ENCODE measurements around the gene ZXDC. TPM values are rescaled to one million over a fixed set of nuclear protein-coding genes. Genes with fewer than 3 reads are reported as not detected.

The ZXDC gene
- total RNA-seq, 1 donor from 2014 or later, result 18.8 TPM

DNA sequence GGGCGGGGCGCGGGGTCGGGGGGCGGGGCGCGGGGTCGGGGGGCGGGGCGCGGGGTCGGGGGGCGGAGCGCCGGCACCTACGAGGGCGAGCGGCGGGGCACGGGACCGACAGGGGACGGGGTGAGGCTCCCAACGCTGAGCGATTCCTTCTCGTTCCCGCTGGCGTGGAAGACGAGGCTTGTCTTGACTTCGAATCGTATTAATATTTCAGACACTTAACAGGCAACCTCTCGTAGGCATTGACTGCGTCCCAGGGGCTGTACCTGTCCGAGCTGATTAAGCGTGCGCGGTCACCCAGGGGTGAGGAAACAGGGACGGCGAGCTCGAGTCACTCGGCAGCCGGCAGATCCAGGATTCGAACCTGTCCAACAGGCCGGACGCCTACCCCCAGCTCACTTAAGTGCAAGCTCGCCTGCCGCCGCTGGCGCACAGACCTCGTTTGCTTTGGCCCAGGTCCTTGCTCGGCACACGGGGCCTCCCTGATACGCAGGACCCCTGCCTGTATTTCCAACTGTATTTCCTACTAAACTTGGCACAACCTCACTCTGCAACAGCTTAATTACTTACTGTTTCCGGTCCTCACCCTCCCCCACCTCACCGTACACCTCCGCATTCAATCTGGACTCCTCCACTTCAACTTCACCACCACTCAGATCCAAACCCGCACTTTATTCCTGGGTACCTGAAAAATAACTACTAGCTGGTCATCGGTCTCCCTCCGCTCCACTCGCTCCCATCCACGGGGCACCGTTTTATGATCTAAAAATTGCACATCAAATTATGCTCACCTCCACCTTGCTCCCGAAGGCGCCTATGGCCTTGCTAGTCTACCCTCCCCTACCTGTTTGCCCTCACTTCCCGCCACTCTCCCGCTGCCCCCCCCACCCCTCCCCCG is 722 bp upstream of the ZXDC start:
- no peaks in the 10 kb centered on the region for H3K9me3 ChIP-seq (ENCODE audit: control insufficient read depth in 3 of 3, low read length in 3 of 3)
- H3K27me3 ChIP-seq (ENCODE audit: control insufficient read depth in 3 of 3, insufficient read depth in 3 of 3, low read length in 3 of 3), result no peaks in the 10 kb centered on the region
- peaks cover 40 to 47% (median 44%) of the 10 kb centered on the region in 3 donors for H3K4me1 ChIP-seq (ENCODE audit: control insufficient read depth in 3 of 3, insufficient read depth in 3 of 3, low read length in 3 of 3)
- peak overlapping the region; percentile 95 to 97 (median 96) for H3K9ac ChIP-seq (ENCODE audit: low read depth in 1 of 3, low read length in 3 of 3)
- H3K36me3 ChIP-seq (ENCODE audit: control insufficient read depth in 3 of 3, insufficient read depth in 3 of 3, low read length in 3 of 3), result peaks cover 0 to 3% (median under 1%) of the 10 kb centered on the region in 3 donors
- peak overlapping the region; percentile 94 for H3K27ac ChIP-seq (ENCODE audit: low read depth, low read length)
- peak overlapping the region; percentile 90 to 94 (median 90) for H3K4me3 ChIP-seq (ENCODE audit: low read length in 3 of 3)

DNA sequence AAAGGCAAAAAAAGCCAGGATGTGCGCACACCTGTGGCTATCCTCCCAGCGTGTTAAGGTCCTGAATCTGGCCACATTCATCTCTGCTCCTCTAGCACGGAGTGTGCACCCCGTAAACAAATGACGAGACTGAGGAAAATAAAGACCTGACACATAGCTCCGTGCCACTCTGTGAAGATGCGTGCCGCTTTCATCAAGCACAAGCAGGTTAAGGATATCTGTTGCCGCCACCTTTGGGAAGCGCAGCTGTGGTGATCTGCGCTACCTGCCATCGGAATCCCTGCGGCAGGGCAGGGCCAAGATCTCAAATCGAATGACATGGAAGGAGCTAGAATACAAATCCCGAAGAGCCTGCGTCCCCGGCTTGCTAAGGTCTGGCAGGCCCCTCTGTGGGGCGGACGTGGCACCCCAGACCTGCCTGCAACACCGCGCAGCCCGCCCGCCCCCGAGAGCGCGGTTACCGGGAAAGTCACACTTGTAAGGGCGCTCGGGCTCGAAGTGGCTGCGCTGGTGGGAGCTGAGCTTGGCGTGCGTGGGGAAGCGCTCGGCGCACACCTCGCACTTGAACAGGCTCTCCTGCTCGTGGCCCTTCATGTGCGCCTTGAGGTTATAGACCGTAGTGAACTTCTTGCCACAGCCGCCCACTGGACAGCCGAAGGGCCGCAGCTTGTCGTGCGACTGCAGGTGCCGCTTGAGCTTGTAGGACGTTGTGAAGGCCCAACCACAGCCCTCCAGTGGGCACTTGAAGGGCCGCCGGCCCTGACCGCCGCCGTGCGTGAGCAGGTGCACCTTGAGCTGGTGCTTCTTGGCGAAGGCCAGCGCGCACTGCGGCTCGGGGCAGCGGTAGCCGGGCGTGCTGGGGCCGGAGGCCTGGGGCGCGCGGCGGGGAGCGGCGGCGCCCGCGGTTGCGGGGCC is 936 bp downstream of the ZXDC start:
- H3K36me3 ChIP-seq (ENCODE audit: control insufficient read depth in 3 of 3, insufficient read depth in 3 of 3, low read length in 3 of 3), result peaks cover 10 to 20% (median 17%) of the 10 kb centered on the region in 3 donors
- peak overlapping the region; percentile 91 to 99 (median 92) for H3K9ac ChIP-seq (ENCODE audit: low read depth in 1 of 3, low read length in 3 of 3)
- no peaks in the 10 kb centered on the region for H3K9me3 ChIP-seq (ENCODE audit: control insufficient read depth in 3 of 3, low read length in 3 of 3)
- peak overlapping the region; percentile 89 for H3K27ac ChIP-seq (ENCODE audit: low read depth, low read length)
- peak overlapping the region; percentile 86 to 92 (median 86) for H3K4me3 ChIP-seq (ENCODE audit: low read length in 3 of 3)
- H3K4me1 ChIP-seq (ENCODE audit: control insufficient read depth in 3 of 3, insufficient read depth in 3 of 3, low read length in 3 of 3), result peaks cover 45 to 56% (median 46%) of the 10 kb centered on the region in 3 donors
- no peaks in the 10 kb centered on the region for H3K27me3 ChIP-seq (ENCODE audit: control insufficient read depth in 3 of 3, insufficient read depth in 3 of 3, low read length in 3 of 3)

DNA sequence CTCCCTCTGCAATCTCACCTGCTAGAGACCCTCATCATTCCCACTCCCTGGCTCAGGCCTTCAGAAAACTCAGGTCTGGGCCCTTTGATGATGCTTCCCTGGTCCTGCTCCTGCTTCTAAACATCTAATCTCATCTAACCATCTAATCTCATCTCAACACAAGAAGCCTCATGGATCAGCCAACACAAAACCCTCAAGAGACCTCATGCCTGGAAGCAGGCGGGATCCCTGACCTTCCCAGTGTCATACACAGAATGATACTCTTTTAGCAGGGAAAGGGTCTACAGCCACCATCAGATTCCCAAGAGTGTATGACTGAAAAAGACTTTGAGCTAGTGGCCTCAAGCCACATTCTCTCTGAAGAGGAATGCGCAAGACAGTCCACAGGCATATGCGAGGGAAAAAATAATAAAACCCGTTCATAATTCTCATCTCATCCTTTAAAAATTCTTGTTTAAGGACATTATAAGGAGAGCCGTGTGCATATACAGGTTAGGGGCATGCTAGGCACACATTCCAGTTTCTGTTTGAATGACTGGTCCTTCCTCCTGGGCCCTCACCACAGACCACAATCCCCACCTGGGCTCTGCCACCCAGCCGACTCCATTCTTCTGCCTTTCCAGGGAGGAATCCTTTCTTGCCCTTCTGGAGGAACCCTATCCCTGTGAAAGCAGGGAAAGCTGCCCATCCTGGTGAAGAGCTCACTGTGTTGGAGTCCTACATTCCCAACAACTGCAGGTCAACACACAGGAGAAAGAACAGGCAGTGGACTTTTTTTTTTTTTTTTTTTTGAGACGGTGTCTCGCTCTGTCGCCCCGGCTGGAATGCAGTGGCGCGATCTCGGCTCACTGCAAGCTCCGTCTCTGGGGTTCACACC is 2.2 kb downstream of the ZXDC start:
- Histone ChIP-seq H3K4me1 (ENCODE audit: control insufficient read depth in 3 of 3, insufficient read depth in 3 of 3, low read length in 3 of 3) (peaks cover 52 to 68% (median 56%) of the 10 kb centered on the region in 3 donors), H3K27ac (ENCODE audit: low read depth, low read length) (peak overlapping the region; percentile 89)

DNA sequence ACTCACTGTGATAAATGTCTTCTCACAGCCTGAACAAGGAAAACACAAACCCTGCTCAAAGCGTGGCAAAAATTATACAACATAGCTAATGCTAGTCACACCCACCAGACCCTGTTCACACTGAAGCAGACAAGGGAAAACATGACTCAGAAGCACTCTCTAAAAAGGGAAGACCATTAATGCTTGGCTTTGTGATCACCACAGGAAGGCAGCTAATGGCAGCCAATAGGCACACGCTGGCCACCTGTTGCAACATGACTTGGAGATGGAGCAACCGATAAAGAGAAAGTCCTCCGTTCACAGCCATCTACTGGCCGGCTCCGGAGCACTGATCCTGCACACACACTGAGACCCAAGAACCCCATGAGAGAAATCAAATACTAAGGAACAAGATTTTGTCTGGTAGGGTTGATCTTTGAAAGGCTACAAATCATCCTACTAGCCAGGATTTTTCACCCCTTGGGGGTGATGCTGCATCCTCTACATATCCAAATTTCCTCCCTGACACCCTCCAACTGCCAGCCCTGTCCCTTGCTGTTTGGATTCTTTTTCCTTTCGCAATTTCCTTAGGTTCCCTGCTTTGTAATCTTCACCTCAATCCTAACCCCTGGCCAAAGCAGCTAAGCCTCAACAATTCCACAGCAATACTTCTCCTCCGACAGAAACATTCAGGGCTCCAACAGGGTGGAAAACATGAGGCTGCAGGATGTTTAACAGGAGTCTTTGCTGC is 3.2 kb downstream of the ZXDC start:
- Histone ChIP-seq H3K4me3 (ENCODE audit: low read length in 3 of 3) (peak overlapping the region; percentile 68 to 71 (median 69)), H3K27ac (ENCODE audit: low read depth, low read length) (peak overlapping the region; percentile 89)

More for the DNA sequence above, 2.2 kb downstream of the ZXDC start:
- peak overlapping the region; percentile 68 to 71 (median 69) for H3K4me3 ChIP-seq (ENCODE audit: low read length in 3 of 3)
- no peaks in the 10 kb centered on the region for H3K9me3 ChIP-seq (ENCODE audit: control insufficient read depth in 3 of 3, low read length in 3 of 3)
- peak overlapping the region; percentile 79 to 99 (median 92) for H3K9ac ChIP-seq (ENCODE audit: low read depth in 1 of 3, low read length in 3 of 3)
- no peaks in the 10 kb centered on the region for H3K27me3 ChIP-seq (ENCODE audit: control insufficient read depth in 3 of 3, insufficient read depth in 3 of 3, low read length in 3 of 3)
- H3K36me3 ChIP-seq (ENCODE audit: control insufficient read depth in 3 of 3, insufficient read depth in 3 of 3, low read length in 3 of 3), result peaks cover 23 to 32% (median 30%) of the 10 kb centered on the region in 3 donors

DNA sequence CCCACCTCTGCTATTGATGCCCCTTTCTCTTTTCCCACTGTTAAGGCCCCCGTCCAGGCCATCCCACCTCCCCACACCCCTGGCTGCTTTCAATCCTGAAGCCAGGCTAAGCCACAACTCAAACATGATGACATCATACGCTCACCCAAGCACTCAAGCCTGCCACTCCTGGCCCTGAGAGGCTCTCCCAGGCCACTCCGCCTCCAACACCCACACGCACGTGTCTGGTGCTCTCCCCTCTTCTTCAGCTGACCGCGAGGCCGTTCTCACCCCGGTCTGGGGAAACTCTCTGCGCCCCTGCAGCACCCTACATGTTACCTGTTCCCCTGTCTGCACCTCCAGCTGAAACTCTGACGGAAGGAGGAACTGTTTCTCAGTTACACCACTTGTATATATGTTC is 6.2 kb downstream of the ZXDC start:
- H3K27ac ChIP-seq (ENCODE audit: low read depth, low read length), result peak overlapping the region; percentile 89
- H3K36me3 ChIP-seq (ENCODE audit: control insufficient read depth in 3 of 3, insufficient read depth in 3 of 3, low read length in 3 of 3), result peaks cover 57 to 70% (median 64%) of the 10 kb centered on the region in 3 donors
- no peaks in the 10 kb centered on the region for H3K9me3 ChIP-seq (ENCODE audit: control insufficient read depth in 3 of 3, low read length in 3 of 3)
- H3K27me3 ChIP-seq (ENCODE audit: control insufficient read depth in 3 of 3, insufficient read depth in 3 of 3, low read length in 3 of 3), result no peaks in the 10 kb centered on the region
- H3K4me1 ChIP-seq (ENCODE audit: control insufficient read depth in 3 of 3, insufficient read depth in 3 of 3, low read length in 3 of 3), result peaks cover 79 to 95% (median 88%) of the 10 kb centered on the region in 3 donors
- H3K4me3 ChIP-seq (ENCODE audit: low read length in 3 of 3), result no peak overlapping the region
- peak overlapping the region in 1 of 3 donors; percentile 10 for H3K9ac ChIP-seq (ENCODE audit: low read depth in 1 of 3, low read length in 3 of 3)

More for the DNA sequence above, 3.2 kb downstream of the ZXDC start:
- Histone ChIP-seq H3K9me3 (ENCODE audit: control insufficient read depth in 3 of 3, low read length in 3 of 3) (no peaks in the 10 kb centered on the region), H3K27me3 (ENCODE audit: control insufficient read depth in 3 of 3, insufficient read depth in 3 of 3, low read length in 3 of 3) (no peaks in the 10 kb centered on the region), H3K4me1 (ENCODE audit: control insufficient read depth in 3 of 3, insufficient read depth in 3 of 3, low read length in 3 of 3) (peaks cover 62 to 79% (median 67%) of the 10 kb centered on the region in 3 donors), H3K36me3 (ENCODE audit: control insufficient read depth in 3 of 3, insufficient read depth in 3 of 3, low read length in 3 of 3) (peaks cover 33 to 42% (median 40%) of the 10 kb centered on the region in 3 donors), H3K9ac (ENCODE audit: low read depth in 1 of 3, low read length in 3 of 3) (peak overlapping the region; percentile 79 to 99 (median 92))

DNA sequence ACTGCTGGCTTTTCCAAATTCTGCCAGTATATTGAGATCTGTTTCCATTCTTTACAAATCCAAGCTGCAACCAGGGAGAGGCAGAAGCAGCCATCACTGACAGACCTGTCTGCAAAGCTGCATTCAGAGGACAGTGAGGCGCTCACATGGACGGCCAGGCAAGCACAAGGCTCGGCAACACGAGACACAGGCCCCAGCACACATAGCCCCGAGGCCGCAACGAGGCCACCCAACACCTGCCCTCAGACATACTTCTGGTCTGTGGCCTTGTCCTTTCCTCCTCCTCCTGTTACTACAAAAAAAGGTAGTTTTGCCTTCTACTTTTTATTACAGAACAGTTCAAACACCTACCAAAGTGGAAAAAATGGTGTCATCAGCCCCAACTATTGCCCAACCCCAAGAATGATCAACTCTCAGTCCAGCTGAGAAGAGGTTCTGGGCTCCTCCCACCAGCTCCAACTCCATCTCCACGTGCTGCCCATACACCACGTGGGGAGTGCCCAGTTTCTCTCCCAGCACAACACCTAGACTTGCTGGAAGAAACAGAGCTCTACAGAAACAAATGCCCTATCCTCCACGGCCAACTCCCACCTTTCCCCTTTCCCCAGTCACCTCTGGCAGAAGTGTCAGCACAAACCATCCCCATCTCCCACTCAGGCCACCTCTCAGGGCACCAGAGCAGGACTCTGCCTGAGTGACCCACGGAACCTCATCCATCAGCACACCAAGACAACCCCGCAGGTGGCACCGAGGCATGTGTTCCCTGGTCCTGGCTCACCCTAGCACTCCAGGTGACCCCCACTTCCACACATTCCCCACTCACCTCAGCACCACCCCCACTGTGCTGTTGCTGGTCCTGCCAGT is 7.4 kb downstream of the ZXDC start:
- Histone ChIP-seq H3K4me3 (ENCODE audit: low read length in 3 of 3) (peak overlapping the region in 1 of 3 donors; percentile 15), H3K36me3 (ENCODE audit: control insufficient read depth in 3 of 3, insufficient read depth in 3 of 3, low read length in 3 of 3) (peaks cover 64 to 80% (median 68%) of the 10 kb centered on the region in 3 donors), H3K27ac (ENCODE audit: low read depth, low read length) (peak overlapping the region; percentile 89), H3K9ac (ENCODE audit: low read depth in 1 of 3, low read length in 3 of 3) (no peak overlapping the region), H3K27me3 (ENCODE audit: control insufficient read depth in 3 of 3, insufficient read depth in 3 of 3, low read length in 3 of 3) (no peaks in the 10 kb centered on the region), H3K9me3 (ENCODE audit: control insufficient read depth in 3 of 3, low read length in 3 of 3) (no peaks in the 10 kb centered on the region), H3K4me1 (ENCODE audit: control insufficient read depth in 3 of 3, insufficient read depth in 3 of 3, low read length in 3 of 3) (peaks cover 78 to 94% (median 90%) of the 10 kb centered on the region in 3 donors)

DNA sequence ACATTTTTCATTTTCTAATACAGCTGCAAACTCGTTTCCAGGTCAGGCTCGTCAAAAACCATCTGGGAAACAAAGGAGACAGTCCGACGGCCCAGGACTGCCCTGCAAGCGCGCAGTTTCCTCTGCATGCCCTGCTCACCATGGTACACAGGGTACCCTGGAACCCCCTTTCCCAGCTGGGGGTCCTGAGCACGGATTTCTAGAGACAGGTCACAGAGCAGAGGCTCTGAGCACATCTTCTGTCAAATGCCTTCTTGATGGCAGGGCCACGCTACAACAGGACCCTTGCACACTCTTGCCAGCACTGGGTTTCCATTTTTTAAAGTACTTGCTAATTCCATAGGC is 8.1 kb downstream of the ZXDC start:
- Histone ChIP-seq H3K4me3 (ENCODE audit: low read length in 3 of 3) (no peak overlapping the region), H3K9me3 (ENCODE audit: control insufficient read depth in 3 of 3, low read length in 3 of 3) (no peaks in the 10 kb centered on the region), H3K9ac (ENCODE audit: low read depth in 1 of 3, low read length in 3 of 3) (peak overlapping the region in 2 of 3 donors; percentile 5 to 20), H3K36me3 (ENCODE audit: control insufficient read depth in 3 of 3, insufficient read depth in 3 of 3, low read length in 3 of 3) (peaks cover 64 to 81% (median 68%) of the 10 kb centered on the region in 3 donors), H3K27ac (ENCODE audit: low read depth, low read length) (peak overlapping the region; percentile 89), H3K27me3 (ENCODE audit: control insufficient read depth in 3 of 3, insufficient read depth in 3 of 3, low read length in 3 of 3) (no peaks in the 10 kb centered on the region), H3K4me1 (ENCODE audit: control insufficient read depth in 3 of 3, insufficient read depth in 3 of 3, low read length in 3 of 3) (peaks cover 75 to 94% (median 88%) of the 10 kb centered on the region in 3 donors)

DNA sequence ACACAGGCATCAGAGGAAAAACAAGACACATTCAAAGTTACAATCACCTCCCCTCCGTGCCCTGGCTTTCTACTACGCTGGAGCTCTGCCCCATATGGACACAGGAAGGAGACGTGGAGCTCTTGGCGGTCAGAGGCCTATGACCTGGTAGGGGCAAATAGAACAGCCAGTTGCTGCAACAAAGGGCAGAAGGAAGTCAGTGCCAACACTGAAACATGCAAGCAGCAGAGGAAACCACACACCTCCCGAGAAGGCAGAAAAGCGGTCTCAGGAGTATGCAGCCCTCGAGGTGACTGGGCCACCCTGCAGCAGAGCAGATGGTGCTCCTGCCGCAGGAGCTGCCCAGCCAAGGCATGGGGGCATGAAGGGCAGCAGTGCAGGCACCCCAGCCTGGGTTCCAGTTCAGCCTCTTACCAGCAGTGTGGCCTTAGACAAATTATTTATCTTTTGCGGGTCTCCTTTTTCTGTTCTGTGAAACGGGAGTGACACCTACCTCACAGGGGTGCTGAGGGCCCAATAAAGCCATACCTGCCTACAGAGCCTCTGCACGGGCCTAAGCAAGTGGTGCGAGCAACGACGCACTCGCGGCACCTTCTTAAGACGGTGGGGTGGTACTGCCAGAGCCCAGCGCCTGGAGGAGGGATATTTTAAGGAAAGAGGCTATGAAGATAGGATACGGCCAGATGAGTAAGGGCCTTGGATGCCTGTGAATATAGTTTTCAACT is 8.6 kb downstream of the ZXDC start:
- H3K9me3 ChIP-seq (ENCODE audit: control insufficient read depth in 3 of 3, low read length in 3 of 3), result no peaks in the 10 kb centered on the region
- peak overlapping the region; percentile 89 for H3K27ac ChIP-seq (ENCODE audit: low read depth, low read length)
- no peaks in the 10 kb centered on the region for H3K27me3 ChIP-seq (ENCODE audit: control insufficient read depth in 3 of 3, insufficient read depth in 3 of 3, low read length in 3 of 3)
- H3K36me3 ChIP-seq (ENCODE audit: control insufficient read depth in 3 of 3, insufficient read depth in 3 of 3, low read length in 3 of 3), result peaks cover 64 to 83% (median 70%) of the 10 kb centered on the region in 3 donors
- H3K9ac ChIP-seq (ENCODE audit: low read depth in 1 of 3, low read length in 3 of 3), result peak overlapping the region in 2 of 3 donors; percentile 20 to 69
- no peak overlapping the region for H3K4me3 ChIP-seq (ENCODE audit: low read length in 3 of 3)
- H3K4me1 ChIP-seq (ENCODE audit: control insufficient read depth in 3 of 3, insufficient read depth in 3 of 3, low read length in 3 of 3), result peaks cover 75 to 94% (median 88%) of the 10 kb centered on the region in 3 donors
